B cell (primary cell): ENCODE measurements around the gene NPAT. TPM values are rescaled to one million over a fixed set of nuclear protein-coding genes. Genes with fewer than 3 reads are reported as not detected.

ENCODE experiments used
- ATAC-seq: fragments of 200-7000 bp; cut with Tn5 transposase; one replicate; pipeline ENCODE4 v1.10.0; 2021; ENCODE audit warnings: low read depth, mild to moderate bottlenecking, moderate number of reproducible peaks, moderate library complexity
- CTCF ChIA-PET: fragments of 350-600 bp; sonication (Branson Sonifier 250); formaldehyde crosslinking; loops from one replicate; lab custom pipeline; 2021; ENCODE audit warnings: antibody characterized with exemption, inconsistent platforms; lab: Charles Lee
- POLR2A ChIA-PET: fragments of 350-600 bp; sonication (Branson Sonifier 250); formaldehyde crosslinking; loops from one replicate; lab custom pipeline; 2021; ENCODE audit warnings: antibody characterized with exemption; lab: Charles Lee
- DNase-seq: peaks from one replicate; pipeline ENCODE4 v3.0.0; 2013
- H2AFZ ChIP-seq: 2 replicates; pipeline ENCODE4 v1.6.1; 2012; ENCODE audit warnings: mild to moderate bottlenecking, low read depth, low read length; ENCODE audit not compliant: insufficient read depth, poor library complexity, severe bottlenecking
- H3K27ac ChIP-seq, 2 donors: 1 replicate in 1 of 2; 2 replicates in 1 of 2; pipeline ENCODE4 v1.5.1; 2012 to 2013; ENCODE audit warnings: low read length in 2 of 2, mild to moderate bottlenecking in 2 of 2, moderate library complexity in 1 of 2
- H3K27me3 ChIP-seq, 4 experiments: fragments of 200-600 bp in 1 of 4; sonication (generic) in 1 of 4; replicated peaks in 1 of 4; 1 replicate in 2 of 4; 2 replicates in 2 of 4; pipeline versions ENCODE4 v1.6.1 to v1.7.0; 2013 to 2016; ENCODE audit warnings: low read length in 3 of 4, mild to moderate bottlenecking in 2 of 4, mixed read lengths in 1 of 4, moderate library complexity in 1 of 4; ENCODE audit not compliant: insufficient read depth in 4 of 4, control insufficient read depth in 3 of 4; ENCODE audit errors: control extremely low read depth in 1 of 4
- H3K36me3 ChIP-seq, 2 experiments: replicated peaks in 1 of 2; 1 replicate in 1 of 2; 2 replicates in 1 of 2; pipeline versions ENCODE4 v1.6.1 to v1.7.1; 2013; ENCODE audit warnings: low read length in 1 of 2; ENCODE audit not compliant: insufficient read depth in 2 of 2, control insufficient read depth in 1 of 2; ENCODE audit errors: control extremely low read depth in 1 of 2, extremely low read depth in 1 of 2
- H3K4me1 ChIP-seq, 2 donors: fragments of 200-600 bp in 1 of 2; sonication (generic) in 1 of 2; 1 replicate in 1 of 2; 2 replicates in 1 of 2; pipeline versions ENCODE4 v1.5.1 to v1.6.1; 2013 to 2017; ENCODE audit warnings: low read length in 2 of 2; ENCODE audit not compliant: control insufficient read depth in 2 of 2, insufficient read depth in 2 of 2
- H3K4me2 ChIP-seq: replicated peaks from 2 replicates; pipeline ENCODE3; 2012; ENCODE audit warnings: mild to moderate bottlenecking, low read depth, low read length; ENCODE audit not compliant: poor library complexity, severe bottlenecking
- H3K4me3 ChIP-seq, 5 experiments: fragments of 200-600 bp in 1 of 5; sonication (generic) in 1 of 5; 1 replicate in 3 of 5; 2 replicates in 2 of 5; pipeline versions ENCODE4 v1.5.1 to v1.7.0; 2011 to 2016; ENCODE audit warnings: low read length in 4 of 5, mild to moderate bottlenecking in 4 of 5, low read depth in 2 of 5, control low read depth in 1 of 5, moderate library complexity in 1 of 5; ENCODE audit not compliant: insufficient read depth in 1 of 5; ENCODE audit errors: control extremely low read depth in 1 of 5, extremely low read depth in 1 of 5
- H3K79me2 ChIP-seq: fragments of 200-600 bp; sonication (generic); one replicate; pipeline ENCODE4 v1.6.0; 2016; ENCODE audit warnings: low read length; ENCODE audit not compliant: control insufficient read depth, insufficient read depth
- H3K9ac ChIP-seq: fragments of 200-600 bp; sonication (generic); 2 replicates; pipeline ENCODE4 v1.6.1; 2017; ENCODE audit warnings: mild to moderate bottlenecking, low read length, moderate library complexity
- H3K9me3 ChIP-seq, 3 donors: one replicate each; pipeline versions ENCODE4 v1.6.1 to v1.7.1; 2013; ENCODE audit warnings: low read length in 2 of 3; ENCODE audit not compliant: control insufficient read depth in 2 of 3, insufficient read depth in 1 of 3; ENCODE audit errors: control extremely low read depth in 1 of 3
- H4K20me1 ChIP-seq: 2 replicates; pipeline ENCODE4 v1.6.0; 2012; ENCODE audit warnings: mild to moderate bottlenecking, low read length; ENCODE audit not compliant: insufficient read depth, control insufficient read depth, poor library complexity, severe bottlenecking
- H3K27ac Mint-ChIP-seq: one replicate; pipeline ENCODE4 v1.8.0; 2021; ENCODE audit warnings: mixed read lengths
- H3K27me3 Mint-ChIP-seq: one replicate; pipeline ENCODE4 v1.8.0; 2021; ENCODE audit warnings: mixed read lengths
- H3K4me1 Mint-ChIP-seq: one replicate; pipeline ENCODE4 v1.8.0; 2021; ENCODE audit warnings: mixed read lengths
- H3K4me3 Mint-ChIP-seq: one replicate; pipeline ENCODE4 v1.8.0; 2021; ENCODE audit warnings: mixed read lengths
- H3K9me3 Mint-ChIP-seq: one replicate; pipeline ENCODE4 v1.8.0; 2022; ENCODE audit warnings: mixed read lengths; ENCODE audit not compliant: insufficient read depth
- EZH2 ChIP-seq: IDR thresholded peaks from 2 replicates; pipeline ENCODE4 v1.6.1; 2012; ENCODE audit warnings: borderline replicate concordance, low read depth, mild to moderate bottlenecking, moderate library complexity, low read length; ENCODE audit not compliant: insufficient read depth, poor library complexity, severe bottlenecking
- whole genome bisulfite sequencing: methylation state at CpG from one replicate; pipeline ENCODE4 v1.1.5; 2013; ENCODE audit warnings: missing lambda C conversion rate; ENCODE audit not compliant: insufficient coverage; 5-methylcytosine and 5-hydroxymethylcytosine counted together
- intact Hi-C: fragments of 100-400 bp; cut with micrococcal nuclease; formaldehyde crosslinking; loops from one replicate; pipeline ENCODE4 v1.10.0; 2022
- polyA plus RNA-seq: library from polyadenylated mRNA; depleted of rRNA; stranded (reverse); fragments of >200 nt; gene quantifications from 2 replicates; pipeline ENCODE4 v1.2.3, GENCODE V29; 2012
- total RNA-seq, 2 donors: library from RNA; stranded (reverse); fragments of 120-200 nt in 1 of 2; gene quantifications; 1 replicate in 1 of 2; 2 replicates in 1 of 2; pipeline versions ENCODE4 v1.2.3 to v1.2.4, GENCODE V29; 2013 to 2022
- TF ChIP-seq, protein P1 (sequence below): fragments of 200-600 bp; IDR thresholded peaks from one replicate; pipeline ENCODE4 v1.8.0; 2022; ENCODE audit warnings: antibody characterized with exemption, mild to moderate bottlenecking

NPAT gene
- total and polyA plus RNA-seq, 2 donors (not counting 1 experiment from before 2014, with no cell fraction given) = 8.8 to 51.7 TPM

- Mint-ChIP-seq H3K27me3 (no peaks in the 10 kb centered on the region), H3K9me3 (no peaks in the 10 kb centered on the region), H3K27ac (no peak overlapping the region), H3K4me1 (peaks cover 17% of the 10 kb centered on the region), H3K4me3 (no peak overlapping the region)
- peaks cover 29% of the 10 kb centered on the region for H3K79me2 ChIP-seq
- no peaks in the 10 kb centered on the region for H3K9me3 ChIP-seq
- no peak overlapping the region for H2AFZ ChIP-seq
- peaks cover under 1% of the 10 kb centered on the region for H4K20me1 ChIP-seq
- H3K4me3 ChIP-seq = no peak overlapping the region
- no peak overlapping the region for H3K9ac ChIP-seq
- CTCF ChIA-PET = no interaction called here
- peaks cover 13 to 64% of the 10 kb centered on the region in 2 experiments for H3K36me3 ChIP-seq
- H3K27me3 ChIP-seq = no peaks in the 10 kb centered on the region
- POLR2A ChIA-PET = no interaction called here
- intact Hi-C loops = no loop called here
- TF ChIP-seq EZH2 = no peak
- TF ChIP-seq, protein P1, sequence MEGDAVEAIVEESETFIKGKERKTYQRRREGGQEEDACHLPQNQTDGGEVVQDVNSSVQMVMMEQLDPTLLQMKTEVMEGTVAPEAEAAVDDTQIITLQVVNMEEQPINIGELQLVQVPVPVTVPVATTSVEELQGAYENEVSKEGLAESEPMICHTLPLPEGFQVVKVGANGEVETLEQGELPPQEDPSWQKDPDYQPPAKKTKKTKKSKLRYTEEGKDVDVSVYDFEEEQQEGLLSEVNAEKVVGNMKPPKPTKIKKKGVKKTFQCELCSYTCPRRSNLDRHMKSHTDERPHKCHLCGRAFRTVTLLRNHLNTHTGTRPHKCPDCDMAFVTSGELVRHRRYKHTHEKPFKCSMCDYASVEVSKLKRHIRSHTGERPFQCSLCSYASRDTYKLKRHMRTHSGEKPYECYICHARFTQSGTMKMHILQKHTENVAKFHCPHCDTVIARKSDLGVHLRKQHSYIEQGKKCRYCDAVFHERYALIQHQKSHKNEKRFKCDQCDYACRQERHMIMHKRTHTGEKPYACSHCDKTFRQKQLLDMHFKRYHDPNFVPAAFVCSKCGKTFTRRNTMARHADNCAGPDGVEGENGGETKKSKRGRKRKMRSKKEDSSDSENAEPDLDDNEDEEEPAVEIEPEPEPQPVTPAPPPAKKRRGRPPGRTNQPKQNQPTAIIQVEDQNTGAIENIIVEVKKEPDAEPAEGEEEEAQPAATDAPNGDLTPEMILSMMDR = no peak
- H3K27ac ChIP-seq = no peak overlapping the region
- no peaks in the 10 kb centered on the region for H3K4me1 ChIP-seq
- no peak overlapping the region for H3K4me2 ChIP-seq
- ATAC-seq (no peak), DNase-seq (no peak)
Observed at GRCh38 chr11:108193725-108194124, 28.7 kb downstream of the NPAT start.

DNA sequence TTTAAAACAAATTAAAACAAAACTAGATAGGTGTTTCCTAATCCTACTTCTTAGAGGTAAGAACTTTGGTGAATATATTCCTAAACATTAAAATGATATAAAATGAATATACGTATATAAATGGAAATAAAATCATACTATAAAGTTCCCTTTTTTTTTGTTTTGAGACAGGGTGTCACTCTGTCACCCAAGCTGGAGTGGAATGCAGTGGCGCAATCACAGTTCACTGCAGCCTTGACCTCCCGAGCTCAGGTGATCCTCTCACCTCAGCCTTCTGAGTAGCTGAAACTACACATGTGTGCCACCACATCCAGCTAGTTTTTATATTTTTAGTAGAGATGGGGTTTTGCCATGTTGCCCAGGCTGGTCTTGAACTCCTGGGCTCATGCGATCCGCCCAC, 44.9 kb downstream of the NPAT start:
- H3K79me2 ChIP-seq = no peaks in the 10 kb centered on the region
- Mint-ChIP-seq H3K27ac (no peak overlapping the region), H3K9me3 (no peaks in the 10 kb centered on the region), H3K4me1 (peaks cover 24% of the 10 kb centered on the region), H3K4me3 (no peak overlapping the region), H3K27me3 (no peaks in the 10 kb centered on the region)
- no peaks in the 10 kb centered on the region for H4K20me1 ChIP-seq
- no peak overlapping the region for H3K4me2 ChIP-seq
- intact Hi-C loops = no loop called here
- H3K27ac ChIP-seq = no peak overlapping the region
- peaks cover 17 to 55% of the 10 kb centered on the region in 2 experiments for H3K36me3 ChIP-seq
- H3K4me3 ChIP-seq = no peak overlapping the region
- ChIA-PET POLR2A (no interaction called here), CTCF (no interaction called here)
- no peak for DNase-seq
- no peak for ATAC-seq
- no peak overlapping the region for H3K9ac ChIP-seq
- WGBS = no CpG with 5 or more reads among the region's 5 CpGs
- no peaks in the 10 kb centered on the region for H3K27me3 ChIP-seq
- peaks cover 10 to 13% of the 10 kb centered on the region in 2 donors for H3K4me1 ChIP-seq
- H3K9me3 ChIP-seq = peaks cover 0 to 4% (median 0%) of the 10 kb centered on the region in 3 donors
- TF ChIP-seq, protein P1 = no peak
- TF ChIP-seq EZH2 = no peak
- no peak overlapping the region for H2AFZ ChIP-seq
